Inflammatory macrophage treated with lipopolysaccharide for 4 hours (primary cell): ENCODE data around the gene CADM3.

Experiments used
- DNase-seq: peaks from one replicate; pipeline ENCODE4 v3.0.0-alpha.2; 2020

CADM3 gene

GRCh38 chr1:159171254-159171687, at the start of gene CADM3:
CADM3 (plus strand) TSS chr1:159171615; CDS start chr1:159171766, 151 bp downstream.
- DNase-seq, result no peak

GRCh38 chr1:159122005-159122621, 49.3 kb upstream of the CADM3 start:
- no peak for DNase-seq

- DNase-seq, result no peak
Observed at GRCh38 chr1:159123587-159123986, 47.8 kb upstream of the CADM3 start.

GRCh38 chr1:159132271-159132881, 39.0 kb upstream of the CADM3 start:
- peak; percentile 65 for DNase-seq

GRCh38 chr1:159140474-159140873, 30.9 kb upstream of the CADM3 start:
- DNase-seq, result no peak

- no peak for DNase-seq
Observed at GRCh38 chr1:159141584-159142390, 29.6 kb upstream of the CADM3 start.

- DNase-seq, result no peak
Observed at GRCh38 chr1:159142391-159142663, 29.1 kb upstream of the CADM3 start.

GRCh38 chr1:159142726-159143510, 28.5 kb upstream of the CADM3 start:
- no peak for DNase-seq

GRCh38 chr1:159144571-159144970, 26.8 kb upstream of the CADM3 start:
- DNase-seq, result no peak

- no peak for DNase-seq
Observed at GRCh38 chr1:159146980-159147379, 24.4 kb upstream of the CADM3 start.

GRCh38 chr1:159152031-159152430, 19.4 kb upstream of the CADM3 start:
- peak; percentile 48 for DNase-seq

- peak; percentile 74 for DNase-seq
Observed at GRCh38 chr1:159161001-159161718, 10.3 kb upstream of the CADM3 start.

GRCh38 chr1:159161719-159162026, 9.7 kb upstream of the CADM3 start:
- no peak for DNase-seq

GRCh38 chr1:159162516-159163265, 8.7 kb upstream of the CADM3 start:
- peak; percentile 40 for DNase-seq

- no peak for DNase-seq
Observed at GRCh38 chr1:159163614-159164228, 7.7 kb upstream of the CADM3 start.

- DNase-seq, result no peak
Observed at GRCh38 chr1:159168043-159168442, 3.4 kb upstream of the CADM3 start.

- DNase-seq, result peak; percentile 5
Observed at GRCh38 chr1:159170639-159171038, 776 bp upstream of the CADM3 start.

- DNase-seq, result no peak
Observed at GRCh38 chr1:159171688-159172501, 480 bp downstream of the CADM3 start.

GRCh38 chr1:159172614-159173291, 1.3 kb downstream of the CADM3 start:
- no peak for DNase-seq

- no peak for DNase-seq
Observed at GRCh38 chr1:159173320-159173719, 1.9 kb downstream of the CADM3 start.
